D341Med (cell line): ENCODE data around the gene MEMO1.
"Not testable (repeated sequence)": the region's sequence is repeated elsewhere in the genome, so short reads cannot be mapped to it uniquely, and the experiment has no call there.

Source experiments
- DNase-seq: peaks from one replicate; pipeline ENCODE4 v3.0.0; 2012; ENCODE audit warnings: low spot score

The MEMO1 gene

GRCh38 chr2:31907491-31907890 is 103.3 kb downstream of the MEMO1 start:
- not testable (repeated sequence) for DNase-seq

GRCh38 chr2:31903109-31903780 is 107.6 kb downstream of the MEMO1 start:
- DNase-seq = no peak

- no peak for DNase-seq
These were observed 108.9 kb downstream of the MEMO1 start for GRCh38 chr2:31901900-31902299.

- DNase-seq = not testable (repeated sequence)
These were observed 110.7 kb downstream of the MEMO1 start for GRCh38 chr2:31900156-31900555.

GRCh38 chr2:31898346-31898745 is 112.5 kb downstream of the MEMO1 start:
- not testable (repeated sequence) for DNase-seq

- DNase-seq = not testable (repeated sequence)
These were observed 113.5 kb downstream of the MEMO1 start for GRCh38 chr2:31897340-31897739.

GRCh38 chr2:31896293-31896692 is 114.5 kb downstream of the MEMO1 start:
- DNase-seq = no peak

GRCh38 chr2:31894656-31895055 is 116.2 kb downstream of the MEMO1 start:
- DNase-seq = no peak

GRCh38 chr2:31893094-31893493 is 117.7 kb downstream of the MEMO1 start:
- DNase-seq = no peak

- no peak for DNase-seq
These were observed 121.8 kb downstream of the MEMO1 start for GRCh38 chr2:31889044-31889443.

GRCh38 chr2:31888550-31888949 is 122.3 kb downstream of the MEMO1 start:
- DNase-seq = no peak

- DNase-seq = no peak
These were observed 124.1 kb downstream of the MEMO1 start for GRCh38 chr2:31886700-31887099.

- no peak for DNase-seq
These were observed 133.8 kb downstream of the MEMO1 start for GRCh38 chr2:31877008-31877407.

- no peak for DNase-seq
These were observed 136.7 kb downstream of the MEMO1 start for GRCh38 chr2:31874071-31874470.

GRCh38 chr2:31865215-31865614 is 145.6 kb downstream of the MEMO1 start:
- DNase-seq = no peak

GRCh38 chr2:31863867-31864266 is 146.9 kb downstream of the MEMO1 start:
- DNase-seq = no peak

GRCh38 chr2:31863015-31863656 is 147.7 kb downstream of the MEMO1 start:
- DNase-seq = not testable (repeated sequence)

- no peak for DNase-seq
These were observed 150.8 kb downstream of the MEMO1 start for GRCh38 chr2:31859959-31860358.

GRCh38 chr2:31853521-31853920 is 157.3 kb downstream of the MEMO1 start:
- no peak for DNase-seq

- DNase-seq = not testable (repeated sequence)
These were observed 168.7 kb downstream of the MEMO1 start for GRCh38 chr2:31842150-31842549.

- no peak for DNase-seq
These were observed 175.4 kb downstream of the MEMO1 start for GRCh38 chr2:31835450-31835849.

- DNase-seq = no peak
These were observed 178.4 kb downstream of the MEMO1 start for GRCh38 chr2:31832363-31832762.

GRCh38 chr2:31831585-31831984 is 179.2 kb downstream of the MEMO1 start:
- DNase-seq = no peak

GRCh38 chr2:31828891-31829290 is 181.9 kb downstream of the MEMO1 start:
- DNase-seq = no peak
